Effector memory CD4-positive, alpha-beta T cell (primary cell): Measurements from ENCODE around the gene CASP14.
A peak's percentile ranks its signal among the peaks of the same experiment; 100 is the strongest.
"Not testable (repeated sequence)": the region's sequence is repeated elsewhere in the genome, so short reads cannot be mapped to it uniquely, and the experiment has no call there.

Source experiments
- DNase-seq, 3 donors: peaks; one replicate each; pipeline ENCODE4 v3.0.0-alpha.2; 2020
- H3K27ac ChIP-seq: 2 replicates; pipeline ENCODE4 v1.7.0; 2013; ENCODE audit warnings: mild to moderate bottlenecking, low read length, moderate library complexity; ENCODE audit not compliant: insufficient read depth, poor library complexity, severe bottlenecking
- H3K27me3 ChIP-seq: replicated peaks from 2 replicates; pipeline ENCODE4 v1.7.0; 2013; ENCODE audit warnings: mild to moderate bottlenecking, low read length; ENCODE audit not compliant: insufficient read depth, control insufficient read depth, poor library complexity, severe bottlenecking
- H3K36me3 ChIP-seq: 2 replicates; pipeline ENCODE4 v1.7.0; 2013; ENCODE audit warnings: mild to moderate bottlenecking, low read length, moderate library complexity; ENCODE audit not compliant: control insufficient read depth, insufficient read depth
- H3K4me1 ChIP-seq: 2 replicates; pipeline ENCODE4 v1.7.0; 2013; ENCODE audit warnings: low read length, mild to moderate bottlenecking; ENCODE audit not compliant: control insufficient read depth, insufficient read depth, poor library complexity, severe bottlenecking
- H3K4me3 ChIP-seq: 2 replicates; pipeline ENCODE4 v1.7.0; 2013; ENCODE audit warnings: low read length, low read depth, mild to moderate bottlenecking; ENCODE audit not compliant: insufficient read depth, poor library complexity, severe bottlenecking
- H3K9me3 ChIP-seq: 2 replicates; pipeline ENCODE4 v1.7.0; 2013; ENCODE audit warnings: mild to moderate bottlenecking, low read length, moderate library complexity; ENCODE audit not compliant: control insufficient read depth

CASP14 gene

GRCh38 chr19:15062036-15062435, 12.8 kb downstream of the CASP14 start:
- no peaks in the 10 kb centered on the region for H3K9me3 ChIP-seq
- H3K27me3 ChIP-seq, result no peaks in the 10 kb centered on the region
- no peak for DNase-seq
- H3K4me3 ChIP-seq, result no peak overlapping the region
- no peak overlapping the region for H3K27ac ChIP-seq
- H3K4me1 ChIP-seq, result no peaks in the 10 kb centered on the region
- H3K36me3 ChIP-seq, result no peaks in the 10 kb centered on the region

DNA sequence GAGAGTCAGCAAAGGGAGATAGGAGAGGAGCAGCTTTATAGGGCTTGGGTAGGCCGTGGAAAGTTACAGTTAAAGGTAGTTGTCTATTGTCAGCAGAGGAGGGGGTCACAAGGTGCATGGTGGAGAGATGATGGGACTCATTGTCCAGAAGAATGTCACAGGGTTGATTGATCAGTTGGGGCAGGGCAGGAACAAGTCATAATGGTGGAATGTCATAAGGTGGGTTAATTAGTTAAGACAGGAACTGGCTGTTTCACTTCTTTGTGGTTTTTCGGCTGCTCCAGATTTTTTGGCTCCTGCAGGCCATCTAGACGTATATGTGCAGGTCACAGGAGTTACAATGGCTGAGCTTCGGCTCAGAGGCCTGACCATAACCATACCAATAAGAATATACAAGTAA, 21.1 kb downstream of the CASP14 start:
- not testable (repeated sequence) for H3K27me3 ChIP-seq, H3K4me3 ChIP-seq, H3K4me1 ChIP-seq, DNase-seq, H3K27ac ChIP-seq, H3K9me3 ChIP-seq, H3K36me3 ChIP-seq

DNA sequence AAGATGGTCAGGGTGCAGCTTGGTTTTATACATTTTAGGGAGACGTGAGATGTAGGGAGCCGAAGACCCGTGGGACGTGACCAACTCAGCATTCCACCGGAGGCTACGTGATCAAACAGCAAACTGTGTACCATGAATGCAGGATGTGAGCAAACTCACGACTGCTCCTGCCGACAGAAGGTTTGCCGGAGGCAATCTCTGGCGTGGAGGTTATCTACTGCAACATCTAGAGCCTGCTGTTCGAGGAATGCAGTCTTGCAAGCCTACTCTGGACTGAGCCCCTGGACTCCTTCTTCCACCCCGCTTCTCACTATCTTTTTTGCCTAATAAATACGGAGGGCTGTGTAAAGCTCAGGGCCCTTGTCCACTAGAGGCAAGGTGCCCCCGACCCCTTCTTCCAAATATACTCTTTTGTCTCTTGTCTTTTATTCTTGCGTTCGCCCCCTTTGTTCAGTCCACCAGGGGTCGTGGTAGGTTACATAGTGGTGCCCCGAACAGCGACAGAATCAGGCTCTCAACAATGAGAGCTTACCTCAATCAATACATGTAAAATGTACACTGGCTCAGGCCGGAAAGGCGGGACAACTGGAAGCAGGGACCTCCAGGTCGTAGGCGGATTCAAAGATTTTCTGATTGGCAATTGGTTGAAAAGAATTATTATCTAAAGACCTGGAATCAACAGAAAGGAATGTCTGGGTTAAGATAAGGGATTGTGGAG, 23.8 kb downstream of the CASP14 start:
- Histone ChIP-seq H3K27ac (no peak overlapping the region), H3K36me3 (no peaks in the 10 kb centered on the region), H3K27me3 (no peaks in the 10 kb centered on the region), H3K9me3 (no peaks in the 10 kb centered on the region), H3K4me3 (no peak overlapping the region), H3K4me1 (no peaks in the 10 kb centered on the region)
- DNase-seq, result no peak

- no peaks in the 10 kb centered on the region for H3K36me3 ChIP-seq
- no peaks in the 10 kb centered on the region for H3K4me1 ChIP-seq
- H3K27ac ChIP-seq, result no peak overlapping the region
- no peaks in the 10 kb centered on the region for H3K27me3 ChIP-seq
- H3K4me3 ChIP-seq, result no peak overlapping the region
- H3K9me3 ChIP-seq, result no peaks in the 10 kb centered on the region
- no peak for DNase-seq
These were observed 25.1 kb downstream of the CASP14 start for GRCh38 chr19:15074371-15074770.

GRCh38 chr19:15075806-15076205, 26.5 kb downstream of the CASP14 start:
- Histone ChIP-seq H3K9me3 (no peaks in the 10 kb centered on the region), H3K4me3 (no peak overlapping the region), H3K36me3 (no peaks in the 10 kb centered on the region), H3K27ac (no peak overlapping the region), H3K27me3 (no peaks in the 10 kb centered on the region), H3K4me1 (no peaks in the 10 kb centered on the region)
- DNase-seq, result no peak

GRCh38 chr19:15080002-15080401, 30.7 kb downstream of the CASP14 start:
- not testable (repeated sequence) for H3K27ac ChIP-seq, H3K9me3 ChIP-seq, H3K4me1 ChIP-seq

DNA sequence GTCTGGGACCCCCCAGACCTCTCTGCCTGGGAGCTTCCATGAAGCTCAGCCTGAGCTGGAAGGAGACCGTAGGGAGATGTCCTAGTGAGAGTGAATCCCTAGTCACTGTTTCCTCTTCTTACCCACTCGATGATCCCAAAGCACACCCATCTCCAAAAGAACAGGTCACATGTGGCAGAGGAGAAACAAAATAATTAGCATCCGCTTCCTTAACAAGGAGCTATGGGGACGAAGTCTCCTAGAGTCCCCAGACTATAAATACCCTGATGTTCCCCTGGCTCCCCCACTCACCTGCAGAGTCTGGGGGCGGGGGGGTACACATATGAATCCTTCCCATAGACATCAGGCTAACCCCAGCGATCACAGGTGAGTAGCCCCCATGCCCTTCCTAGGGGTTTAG, 32.6 kb downstream of the CASP14 start, which contains the start of gene OR1I1:
OR1I1 (plus strand) TSS at position 301 of the 400 bp plus-strand sequence. CDS start 4,855 bp downstream, outside the sequence.
- Histone ChIP-seq H3K27ac (no peak within 1 kb of the TSS), H3K36me3 (no peaks in the 10 kb centered on the region), H3K4me1 (no peaks in the 10 kb centered on the region), H3K27me3 (peaks cover 2% of the 10 kb centered on the region), H3K4me3 (no peak within 1 kb of the TSS), H3K9me3 (no peaks in the 10 kb centered on the region)
- DNase-seq, result no peak

More at GRCh38 chr19:15080002-15080401, 30.7 kb downstream of the CASP14 start:
- not testable (repeated sequence) for H3K4me3 ChIP-seq, H3K27me3 ChIP-seq, H3K36me3 ChIP-seq, DNase-seq

DNA sequence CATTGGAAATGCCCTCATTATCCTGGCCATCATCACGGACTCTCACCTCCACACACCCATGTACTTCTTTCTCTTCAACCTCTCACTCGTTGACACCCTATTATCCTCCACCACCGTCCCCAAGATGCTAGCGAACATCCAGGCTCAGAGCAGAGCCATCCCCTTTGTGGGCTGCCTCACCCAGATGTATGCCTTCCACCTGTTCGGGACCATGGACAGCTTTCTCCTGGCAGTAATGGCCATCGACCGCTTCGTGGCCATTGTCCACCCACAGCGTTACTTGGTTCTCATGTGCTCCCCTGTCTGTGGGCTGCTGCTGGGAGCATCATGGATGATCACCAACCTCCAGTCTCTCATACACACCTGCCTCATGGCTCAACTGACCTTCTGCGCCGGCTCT, 37.9 kb downstream of the CASP14 start:
- H3K36me3 ChIP-seq, result no peaks in the 10 kb centered on the region
- H3K4me1 ChIP-seq, result no peaks in the 10 kb centered on the region
- no peak overlapping the region for H3K4me3 ChIP-seq
- no peak overlapping the region for H3K27ac ChIP-seq
- no peak for DNase-seq
- H3K9me3 ChIP-seq, result no peaks in the 10 kb centered on the region
- H3K27me3 ChIP-seq, result peaks cover 1% of the 10 kb centered on the region

GRCh38 chr19:15091918-15092753, 42.9 kb downstream of the CASP14 start:
- H3K27me3 ChIP-seq, result no peaks in the 10 kb centered on the region
- H3K4me1 ChIP-seq, result no peaks in the 10 kb centered on the region
- H3K27ac ChIP-seq, result no peak overlapping the region
- no peaks in the 10 kb centered on the region for H3K36me3 ChIP-seq
- H3K4me3 ChIP-seq, result no peak overlapping the region
- peak in 1 of 3 donors; percentile 37 for DNase-seq
- no peaks in the 10 kb centered on the region for H3K9me3 ChIP-seq

GRCh38 chr19:15093001-15093400, 43.7 kb downstream of the CASP14 start:
- no peaks in the 10 kb centered on the region for H3K36me3 ChIP-seq
- H3K27ac ChIP-seq, result no peak overlapping the region
- H3K27me3 ChIP-seq, result no peaks in the 10 kb centered on the region
- no peaks in the 10 kb centered on the region for H3K4me1 ChIP-seq
- DNase-seq, result no peak
- H3K4me3 ChIP-seq, result no peak overlapping the region
- H3K9me3 ChIP-seq, result no peaks in the 10 kb centered on the region
